ENCODE measurements around the gene PNPO. TPM values are rescaled to one million over a fixed set of nuclear protein-coding genes. Genes with fewer than 3 reads are reported as not detected.
A peak's percentile ranks its signal among the peaks of the same experiment; 100 is the strongest.

Gene PNPO
- total and polyA plus RNA-seq, 2 of the 13 experiments (the other 11 are each of a cell fraction or from before 2014, with no cell fraction given) = 47.9 to 63.3 TPM

DNA sequence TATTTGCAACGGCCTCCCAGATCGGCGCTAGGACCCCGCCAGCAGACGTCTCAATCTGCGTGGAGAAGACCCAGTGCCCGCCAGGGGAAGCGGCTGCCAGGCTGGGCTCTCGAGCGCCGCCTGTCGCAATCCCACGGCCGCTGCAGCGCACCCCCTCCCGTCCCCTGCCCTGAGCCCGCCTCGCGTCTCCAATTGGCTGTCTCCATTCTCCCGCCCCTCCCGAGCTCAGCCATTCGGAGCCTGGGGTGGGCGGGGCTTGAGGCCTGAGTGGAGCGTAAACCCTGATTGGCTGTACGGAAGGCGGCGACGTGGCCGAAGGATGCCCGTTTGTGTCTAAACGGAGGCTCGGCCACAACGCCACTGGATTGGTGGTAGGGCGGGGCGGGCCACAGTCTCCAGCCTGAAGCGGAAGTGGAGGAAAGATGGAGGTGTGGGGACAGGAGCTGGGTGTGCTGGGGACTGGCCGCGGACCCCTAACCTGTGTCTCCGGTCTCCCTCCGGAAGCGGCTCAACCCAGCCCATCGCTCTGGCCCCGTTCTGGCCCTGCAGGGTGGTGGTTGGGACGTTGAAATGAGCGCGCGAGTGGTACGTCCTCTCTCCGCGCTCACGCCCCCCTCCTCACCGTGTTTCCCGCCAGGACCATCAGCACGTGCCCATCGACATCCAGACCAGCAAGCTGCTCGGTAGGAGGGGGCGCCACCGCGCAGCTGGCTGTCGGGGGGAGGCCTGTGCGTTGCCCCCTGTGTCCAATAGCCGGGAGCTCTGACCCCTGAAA lies 29.5 kb downstream of the PNPO start, which contains the start of gene CDK5RAP3:
Gene CDK5RAP3 (plus strand): TSS at position 389 of the 775 bp plus-strand sequence. CDS start 34 bp downstream, at position 423.
- peak; percentile 95 for FAIRE-seq
- Histone ChIP-seq H3K4me1 (ENCODE audit: insufficient read depth, low read length) (peaks cover 51% of the 10 kb centered on the region), H3K36me3 (replicated peaks in 1 of 2; ENCODE audit: control insufficient read depth in 1 of 2, insufficient read depth in 2 of 2, low read length in 2 of 2) (peaks cover 13 to 26% of the 10 kb centered on the region in 2 experiments), H3K27ac (ENCODE audit: extremely low read length, insufficient read depth, low read length) (peak within 1 kb of the TSS; percentile 63), H3K79me2 (ENCODE audit: insufficient read depth, low read length) (peaks cover 17% of the 10 kb centered on the region), H4K20me1 (ENCODE audit: insufficient read depth, low read length) (no peaks in the 10 kb centered on the region), H3K4me2 (ENCODE audit: low read depth, low read length) (peak within 1 kb of the TSS; percentile 98), H3K4me3 (replicated peaks in 1 of 3; ENCODE audit: insufficient read depth in 1 of 3, low read depth in 2 of 3, low read length in 3 of 3) (peak within 1 kb of the TSS; percentile 66 to 95 (median 92)), H3K9ac (ENCODE audit: insufficient read depth, low read depth, low read length) (peak within 1 kb of the TSS; percentile 78), H2AFZ (ENCODE audit: low read length) (peak within 1 kb of the TSS; percentile 82), H3K27me3 (ENCODE audit: control insufficient read depth in 1 of 2, insufficient read depth in 2 of 2, low read length in 2 of 2) (no peaks in the 10 kb centered on the region; a peak in 1 of 5 replicates), H3K9me3 (ENCODE audit: low read length) (no peaks in the 10 kb centered on the region)
- POLR2A ChIA-PET = interaction anchor here (0.6 to 9.9 kb wide), 31 partner anchors 13 to 321 kb away, joined by 3 to 267 read pairs (median 4); partner anchors contain the start of genes KPNB1, LRRC46, MRPL10 and NFE2L1
- TSS peak; percentile 87 for BruUV-seq (replicated peaks)
- WGBS (ENCODE audit: low lambda C conversion rate) = 1% methylated on average over 58 of the region's 62 CpGs
- CTCF ChIA-PET (ENCODE audit: low intra/inter-chr PET ratio, low total read pairs) = interaction anchor here (0.9 to 2.1 kb wide), 6 partner anchors 22 to 130 kb away, joined by 5 to 54 read pairs (median 10); partner anchors contain the start of genes PNPO, SCRN2 and SP2
- intact Hi-C loops (cut with micrococcal nuclease; ENCODE audit: unreplicated experiment) = loop anchor here (1.0 to 2.0 kb wide), 4 partner anchors 14 to 130 kb away; partner anchors contain the start of genes PRR15L and SCRN2
- ATAC-seq = peak; percentile 97
- in situ Hi-C loops (cut with HindIII; ENCODE audit: extremely low pct_ligation_motif_present, low pct_unique_long_range_greater_than_20kb) = no loop called here
- peak; percentile 99 for DNase-seq (ENCODE audit: low spot score)
- peak; percentile 23; the same call in 1 of the 2 replicates for TF ChIP-seq ZNF3 (CRISPR knock-in tag; IDR thresholded peaks at IDR 0.05)
- peak; percentile 89 for TF ChIP-seq TEAD3 (CRISPR knock-in tag; optimal IDR thresholded peaks at IDR 0.05; ENCODE audit: borderline replicate concordance)
- no peak for TF ChIP-seq MAF1 (CRISPR knock-in tag; IDR thresholded peaks at IDR 0.05; ENCODE audit: borderline replicate concordance)
- TF ChIP-seq, protein P1, sequence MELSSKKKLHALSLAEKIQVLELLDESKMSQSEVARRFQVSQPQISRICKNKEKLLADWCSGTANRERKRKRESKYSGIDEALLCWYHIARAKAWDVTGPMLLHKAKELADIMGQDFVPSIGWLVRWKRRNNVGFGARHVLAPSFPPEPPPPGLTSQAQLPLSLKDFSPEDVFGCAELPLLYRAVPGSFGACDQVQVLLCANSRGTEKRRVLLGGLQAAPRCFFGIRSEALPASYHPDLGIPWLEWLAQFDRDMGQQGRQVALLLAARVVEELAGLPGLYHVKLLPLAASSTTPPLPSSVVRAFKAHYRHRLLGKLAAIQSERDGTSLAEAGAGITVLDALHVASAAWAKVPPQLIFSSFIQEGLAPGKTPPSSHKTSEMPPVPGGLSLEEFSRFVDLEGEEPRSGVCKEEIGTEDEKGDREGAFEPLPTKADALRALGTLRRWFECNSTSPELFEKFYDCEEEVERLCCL (CRISPR knock-in tag; IDR thresholded peaks at IDR 0.05; ENCODE audit: borderline replicate concordance) = peak; percentile 93
- no peak for TF ChIP-seq NR2F1 (CRISPR knock-in tag; IDR thresholded peaks at IDR 0.05)
- TF ChIP-seq, protein P2, sequence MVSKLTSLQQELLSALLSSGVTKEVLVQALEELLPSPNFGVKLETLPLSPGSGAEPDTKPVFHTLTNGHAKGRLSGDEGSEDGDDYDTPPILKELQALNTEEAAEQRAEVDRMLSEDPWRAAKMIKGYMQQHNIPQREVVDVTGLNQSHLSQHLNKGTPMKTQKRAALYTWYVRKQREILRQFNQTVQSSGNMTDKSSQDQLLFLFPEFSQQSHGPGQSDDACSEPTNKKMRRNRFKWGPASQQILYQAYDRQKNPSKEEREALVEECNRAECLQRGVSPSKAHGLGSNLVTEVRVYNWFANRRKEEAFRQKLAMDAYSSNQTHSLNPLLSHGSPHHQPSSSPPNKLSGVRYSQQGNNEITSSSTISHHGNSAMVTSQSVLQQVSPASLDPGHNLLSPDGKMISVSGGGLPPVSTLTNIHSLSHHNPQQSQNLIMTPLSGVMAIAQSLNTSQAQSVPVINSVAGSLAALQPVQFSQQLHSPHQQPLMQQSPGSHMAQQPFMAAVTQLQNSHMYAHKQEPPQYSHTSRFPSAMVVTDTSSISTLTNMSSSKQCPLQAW (CRISPR knock-in tag; IDR thresholded peaks at IDR 0.05) = peak; percentile 77
- TF ChIP-seq, protein P3, sequence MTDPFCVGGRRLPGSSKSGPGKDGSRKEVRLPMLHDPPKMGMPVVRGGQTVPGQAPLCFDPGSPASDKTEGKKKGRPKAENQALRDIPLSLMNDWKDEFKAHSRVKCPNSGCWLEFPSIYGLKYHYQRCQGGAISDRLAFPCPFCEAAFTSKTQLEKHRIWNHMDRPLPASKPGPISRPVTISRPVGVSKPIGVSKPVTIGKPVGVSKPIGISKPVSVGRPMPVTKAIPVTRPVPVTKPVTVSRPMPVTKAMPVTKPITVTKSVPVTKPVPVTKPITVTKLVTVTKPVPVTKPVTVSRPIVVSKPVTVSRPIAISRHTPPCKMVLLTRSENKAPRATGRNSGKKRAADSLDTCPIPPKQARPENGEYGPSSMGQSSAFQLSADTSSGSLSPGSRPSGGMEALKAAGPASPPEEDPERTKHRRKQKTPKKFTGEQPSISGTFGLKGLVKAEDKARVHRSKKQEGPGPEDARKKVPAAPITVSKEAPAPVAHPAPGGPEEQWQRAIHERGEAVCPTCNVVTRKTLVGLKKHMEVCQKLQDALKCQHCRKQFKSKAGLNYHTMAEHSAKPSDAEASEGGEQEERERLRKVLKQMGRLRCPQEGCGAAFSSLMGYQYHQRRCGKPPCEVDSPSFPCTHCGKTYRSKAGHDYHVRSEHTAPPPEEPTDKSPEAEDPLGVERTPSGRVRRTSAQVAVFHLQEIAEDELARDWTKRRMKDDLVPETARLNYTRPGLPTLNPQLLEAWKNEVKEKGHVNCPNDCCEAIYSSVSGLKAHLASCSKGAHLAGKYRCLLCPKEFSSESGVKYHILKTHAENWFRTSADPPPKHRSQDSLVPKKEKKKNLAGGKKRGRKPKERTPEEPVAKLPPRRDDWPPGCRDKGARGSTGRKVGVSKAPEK (CRISPR knock-in tag; IDR thresholded peaks at IDR 0.05; ENCODE audit: borderline replicate concordance) = peak; percentile 35; the same call in 1 of the 2 replicates
- TF ChIP-seq ZNF329 (CRISPR knock-in tag; IDR thresholded peaks at IDR 0.05; ENCODE audit: low read depth) = no peak
- no peak for TF ChIP-seq FLYWCH1 (CRISPR knock-in tag; IDR thresholded peaks at IDR 0.05)
- peak; percentile 86 for TF ChIP-seq SALL1 (CRISPR knock-in tag; IDR thresholded peaks at IDR 0.05)
- TF ChIP-seq, protein P4, sequence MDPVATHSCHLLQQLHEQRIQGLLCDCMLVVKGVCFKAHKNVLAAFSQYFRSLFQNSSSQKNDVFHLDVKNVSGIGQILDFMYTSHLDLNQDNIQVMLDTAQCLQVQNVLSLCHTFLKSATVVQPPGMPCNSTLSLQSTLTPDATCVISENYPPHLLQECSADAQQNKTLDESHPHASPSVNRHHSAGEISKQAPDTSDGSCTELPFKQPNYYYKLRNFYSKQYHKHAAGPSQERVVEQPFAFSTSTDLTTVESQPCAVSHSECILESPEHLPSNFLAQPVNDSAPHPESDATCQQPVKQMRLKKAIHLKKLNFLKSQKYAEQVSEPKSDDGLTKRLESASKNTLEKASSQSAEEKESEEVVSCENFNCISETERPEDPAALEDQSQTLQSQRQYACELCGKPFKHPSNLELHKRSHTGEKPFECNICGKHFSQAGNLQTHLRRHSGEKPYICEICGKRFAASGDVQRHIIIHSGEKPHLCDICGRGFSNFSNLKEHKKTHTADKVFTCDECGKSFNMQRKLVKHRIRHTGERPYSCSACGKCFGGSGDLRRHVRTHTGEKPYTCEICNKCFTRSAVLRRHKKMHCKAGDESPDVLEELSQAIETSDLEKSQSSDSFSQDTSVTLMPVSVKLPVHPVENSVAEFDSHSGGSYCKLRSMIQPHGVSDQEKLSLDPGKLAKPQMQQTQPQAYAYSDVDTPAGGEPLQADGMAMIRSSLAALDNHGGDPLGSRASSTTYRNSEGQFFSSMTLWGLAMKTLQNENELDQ (CRISPR knock-in tag; IDR thresholded peaks at IDR 0.05; ENCODE audit: borderline replicate concordance) = peak; percentile 51; the same call in 1 of the 2 replicates
- peak; percentile 91; the same call in 1 of the 2 replicates for TF ChIP-seq ZNF562 (CRISPR knock-in tag; IDR thresholded peaks at IDR 0.05; ENCODE audit: borderline replicate concordance)
- TF ChIP-seq CHCHD3 (CRISPR knock-in tag; IDR thresholded peaks at IDR 0.05) = peak; percentile 99
- peak; percentile 64; the same call in 1 of the 2 replicates for TF ChIP-seq RELA (CRISPR knock-in tag; IDR thresholded peaks at IDR 0.05)
